Urothelium cell line (cell line): ENCODE results near the gene UFD1.
A peak's percentile ranks its signal among the peaks of the same experiment; 100 is the strongest.

Experiments
- DNase-seq: peaks from one replicate; pipeline ENCODE4 v3.0.0; 2011; ENCODE audit warnings: low spot score, mixed read lengths
- FAIRE-seq: peaks from 2 replicates; lab custom pipeline; 2011; peaks lifted over from hg19 to GRCh38; lab: Jason Lieb, UNC

The UFD1 gene

DNA sequence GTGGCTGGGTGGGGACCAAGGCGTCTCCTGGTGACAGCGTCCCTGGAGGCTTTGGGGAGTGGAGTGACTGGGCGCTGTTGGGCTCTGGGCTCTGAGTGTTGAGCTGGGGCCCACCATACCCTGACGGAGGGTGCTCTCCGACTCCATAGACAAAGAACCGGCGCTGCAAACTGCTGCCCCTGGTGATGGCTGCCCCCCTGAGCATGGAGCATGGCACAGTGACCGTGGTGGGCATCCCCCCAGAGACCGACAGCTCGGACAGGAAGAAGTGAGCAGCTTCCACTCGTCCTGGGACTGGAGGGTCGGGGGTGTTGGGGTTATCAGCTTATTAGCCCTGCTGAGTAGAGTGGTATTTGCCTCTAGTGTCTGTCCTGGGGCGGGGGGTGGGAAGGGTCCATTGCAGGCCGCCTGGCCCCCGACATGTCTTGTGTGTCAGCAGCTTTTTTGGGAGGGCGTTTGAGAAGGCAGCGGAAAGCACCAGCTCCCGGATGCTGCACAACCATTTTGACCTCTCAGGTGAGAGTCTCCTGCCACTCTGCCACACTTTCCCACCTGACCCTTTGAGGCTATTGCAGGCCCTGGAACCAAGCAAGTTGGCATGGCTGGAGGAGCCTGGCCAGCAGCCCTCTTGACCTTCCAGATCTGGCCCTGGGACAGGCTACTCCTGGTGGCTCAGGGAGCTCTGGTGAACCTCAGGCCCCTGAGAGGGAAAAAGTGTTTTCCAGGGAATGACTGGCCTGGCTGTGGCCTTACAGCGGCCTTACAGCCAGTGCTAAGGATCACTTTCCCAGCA lies 37.6 kb upstream of the UFD1 start:
- DNase-seq (no peak), FAIRE-seq (no peak)

DNA sequence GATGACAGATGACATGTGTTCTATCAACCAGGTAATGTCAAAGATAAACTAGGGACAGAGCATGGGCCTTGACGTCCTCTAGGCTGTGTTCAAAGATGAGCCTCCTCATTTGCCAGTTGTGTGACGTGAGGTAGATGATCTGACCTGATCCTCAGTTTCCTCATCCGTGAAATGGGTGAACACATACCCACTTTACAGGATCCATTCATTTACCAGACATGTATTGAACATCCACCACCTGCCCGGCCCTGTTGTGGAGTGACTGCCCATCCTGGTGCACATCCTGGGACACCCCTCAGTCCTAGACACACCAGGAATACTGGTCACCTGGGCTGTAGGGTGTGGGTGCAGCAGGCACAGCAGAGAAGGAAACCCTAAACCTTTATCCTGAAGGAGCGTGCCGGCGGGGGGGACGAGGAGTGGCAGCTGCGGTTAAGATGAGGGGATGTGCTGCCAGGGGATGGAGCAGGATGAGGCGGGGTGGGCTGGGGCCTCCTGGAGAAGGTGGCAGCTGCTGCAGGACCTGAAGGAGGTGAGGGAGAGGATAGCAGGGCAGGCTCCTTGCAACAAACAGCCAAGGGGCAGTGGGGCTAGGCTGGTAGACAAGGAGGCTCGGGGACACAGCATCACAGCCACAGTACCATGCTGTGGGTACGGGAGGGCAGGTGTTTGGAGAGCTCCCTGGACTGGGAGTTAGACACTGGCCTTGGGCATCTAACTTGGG lies 36.8 kb upstream of the UFD1 start:
- FAIRE-seq: peak; percentile 73
- DNase-seq: no peak

DNA sequence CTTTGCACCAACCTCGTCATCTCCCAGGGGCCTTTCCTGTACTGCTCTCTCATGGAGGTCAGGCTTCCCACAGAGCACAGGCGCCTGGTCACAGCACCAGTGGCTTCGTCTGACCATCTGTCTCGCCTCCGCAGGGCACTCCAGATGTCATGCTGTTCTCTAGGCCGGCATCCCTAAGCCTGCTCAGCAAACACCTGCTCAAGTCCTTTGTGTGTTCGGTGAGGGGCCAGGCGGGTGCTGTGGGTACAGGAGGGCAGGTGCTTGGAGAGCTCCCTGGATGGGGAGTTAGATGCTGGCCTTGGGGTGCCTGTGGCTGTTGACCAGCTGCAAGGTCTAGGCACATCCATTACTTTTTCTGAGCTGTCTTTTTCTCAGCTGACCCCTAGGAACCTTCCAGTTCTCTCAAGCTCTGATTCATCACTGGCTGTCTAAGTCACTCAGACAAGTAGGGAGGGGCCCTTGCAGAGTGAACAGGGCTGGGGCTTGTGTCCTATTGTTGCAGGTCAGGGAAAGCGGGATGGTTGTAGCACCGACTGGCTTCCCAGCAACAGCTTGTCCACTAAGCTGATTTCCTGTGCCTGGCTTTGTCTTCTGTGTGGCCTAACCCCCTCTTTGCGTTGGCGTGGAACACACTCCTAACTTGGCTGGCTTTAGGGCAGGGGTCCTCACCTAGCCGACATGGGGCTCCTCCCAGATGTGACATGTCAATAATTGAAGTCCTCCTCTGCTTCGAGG lies 36.0 kb upstream of the UFD1 start:
- DNase-seq: peak; percentile 3
- no peak for FAIRE-seq

DNA sequence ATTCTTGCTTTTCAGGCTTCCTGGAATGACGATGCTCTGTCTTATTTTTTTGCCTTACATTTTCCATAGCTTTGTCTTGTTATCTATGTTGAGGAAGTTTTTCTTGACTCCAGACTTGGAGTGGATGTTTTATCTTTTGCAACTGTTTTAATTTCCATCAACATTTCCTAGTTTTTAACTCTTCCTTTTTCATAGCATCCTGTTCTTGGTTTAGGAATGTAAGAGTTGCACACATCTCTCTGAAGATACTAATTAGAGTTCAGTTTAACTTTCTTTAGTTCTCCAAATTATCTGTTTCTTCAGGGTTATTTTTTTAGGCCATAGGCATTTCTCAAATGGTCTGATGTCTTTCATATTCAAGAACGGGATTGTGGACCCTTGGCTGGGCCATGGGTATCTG lies 34.8 kb upstream of the UFD1 start:
- no peak for DNase-seq
- no peak for FAIRE-seq

DNA sequence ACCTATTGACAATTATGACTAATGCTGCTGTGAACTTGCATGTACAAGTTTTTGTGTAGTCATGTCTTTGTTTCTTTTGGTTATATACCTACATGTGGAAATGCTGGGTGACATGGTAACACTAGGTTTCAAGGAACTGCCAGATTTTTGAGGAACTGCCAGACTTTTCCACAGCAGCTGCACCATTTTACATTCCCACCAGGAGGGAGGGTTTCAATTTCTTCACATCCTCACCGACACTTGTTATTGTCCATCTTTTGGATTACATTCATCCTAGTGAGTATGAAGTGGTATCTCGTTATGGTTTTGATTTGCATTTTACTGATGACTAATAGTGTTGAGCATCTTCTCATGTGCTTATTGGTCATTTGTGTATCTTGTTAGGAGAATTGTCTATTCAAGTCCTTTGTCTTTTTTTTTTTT lies 31.9 kb upstream of the UFD1 start:
- FAIRE-seq (peak; percentile 50), DNase-seq (no peak)

DNA sequence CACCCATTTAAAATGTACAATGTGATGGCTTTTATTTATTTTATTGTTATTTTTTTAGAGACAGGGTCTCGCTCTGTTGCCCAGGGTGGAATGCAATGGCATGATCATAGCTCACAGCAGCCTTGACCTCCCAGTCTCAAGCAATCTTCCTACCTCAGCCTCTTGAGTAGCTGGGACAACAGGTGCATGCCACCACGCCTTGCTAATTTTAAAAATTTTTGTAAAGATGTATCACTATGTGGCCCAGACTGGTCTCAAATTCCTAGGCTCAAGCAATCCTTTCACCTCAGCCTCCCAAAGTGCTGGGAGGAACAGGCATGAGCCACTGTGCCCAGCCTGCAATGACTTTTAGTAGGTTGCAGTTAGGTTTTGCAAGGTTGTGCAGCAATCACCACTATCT lies 30.9 kb upstream of the UFD1 start:
- no peak for DNase-seq
- no peak for FAIRE-seq

DNA sequence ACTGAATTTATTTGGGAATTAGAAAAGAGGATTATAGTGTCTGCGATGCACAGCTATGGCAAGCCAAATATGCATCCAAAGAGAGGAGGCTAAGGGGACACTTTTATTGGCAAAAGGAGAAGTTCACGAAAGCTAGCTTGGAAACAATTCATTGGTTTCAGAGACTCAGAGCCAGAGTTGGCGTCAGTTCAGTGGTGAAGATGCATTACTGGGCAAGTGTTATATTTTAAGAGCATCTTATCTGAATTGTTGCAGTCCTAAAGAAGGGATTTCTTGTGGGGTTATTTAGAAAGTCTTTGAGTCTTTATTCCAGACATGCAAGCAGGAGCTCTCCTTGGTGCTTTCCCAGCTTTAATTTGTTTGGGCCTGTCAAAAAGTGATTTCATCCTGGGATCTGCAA lies 30.2 kb upstream of the UFD1 start:
- FAIRE-seq: peak; percentile 46
- DNase-seq: no peak

DNA sequence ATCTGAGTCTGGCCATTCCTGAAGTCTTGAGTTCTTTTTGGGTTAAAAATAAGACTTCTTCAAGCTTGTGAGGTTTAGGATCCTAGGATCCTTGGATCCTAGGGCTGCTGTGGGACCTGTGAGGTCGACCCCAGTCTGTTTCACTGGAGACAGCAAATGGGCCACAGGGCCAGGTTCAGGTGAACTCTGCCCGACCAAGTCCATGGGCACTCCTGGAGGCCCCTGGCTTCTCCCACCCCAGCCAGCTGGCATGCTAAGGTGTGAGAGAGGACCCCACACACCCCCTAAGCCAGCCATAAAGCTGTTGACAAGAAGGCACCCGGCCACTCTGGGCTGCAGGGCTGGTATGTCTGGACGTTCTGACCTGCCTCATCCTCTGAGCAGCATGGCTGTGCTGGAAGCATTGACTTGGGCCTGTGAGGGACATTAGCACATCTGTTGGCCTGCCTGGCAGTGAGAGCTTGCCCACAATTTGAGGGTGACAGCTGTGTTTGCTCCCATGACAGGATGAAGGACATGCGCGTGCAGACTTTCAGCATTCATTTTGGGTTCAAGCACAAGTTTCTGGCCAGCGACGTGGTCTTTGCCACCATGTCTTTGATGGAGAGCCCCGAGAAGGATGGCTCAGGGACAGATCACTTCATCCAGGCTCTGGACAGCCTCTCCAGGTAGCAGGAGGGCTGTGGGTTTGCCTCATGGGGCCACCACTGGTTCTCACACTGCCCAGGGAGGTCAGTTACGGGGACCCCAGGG lies 29.2 kb upstream of the UFD1 start:
- FAIRE-seq: peak; percentile 48

DNA sequence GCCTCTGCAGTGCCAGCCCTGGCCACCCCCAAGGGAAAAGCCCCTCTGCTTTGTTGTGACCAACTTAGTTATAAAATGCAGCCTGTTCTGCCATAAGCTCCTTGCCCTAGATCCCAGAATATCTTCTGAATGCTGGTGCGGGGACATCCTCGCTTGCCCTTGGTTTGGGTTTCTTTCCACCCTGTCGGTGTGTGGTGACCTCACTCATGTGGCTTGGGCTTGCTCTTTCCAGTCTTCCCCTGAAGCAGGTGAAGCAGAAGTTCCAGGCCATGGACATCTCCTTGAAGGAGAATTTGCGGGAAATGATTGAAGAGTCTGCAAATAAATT lies 28.5 kb upstream of the UFD1 start:
- no peak for FAIRE-seq
- DNase-seq: no peak

More for the DNA sequence above, 29.2 kb upstream of the UFD1 start:
- DNase-seq: no peak

DNA sequence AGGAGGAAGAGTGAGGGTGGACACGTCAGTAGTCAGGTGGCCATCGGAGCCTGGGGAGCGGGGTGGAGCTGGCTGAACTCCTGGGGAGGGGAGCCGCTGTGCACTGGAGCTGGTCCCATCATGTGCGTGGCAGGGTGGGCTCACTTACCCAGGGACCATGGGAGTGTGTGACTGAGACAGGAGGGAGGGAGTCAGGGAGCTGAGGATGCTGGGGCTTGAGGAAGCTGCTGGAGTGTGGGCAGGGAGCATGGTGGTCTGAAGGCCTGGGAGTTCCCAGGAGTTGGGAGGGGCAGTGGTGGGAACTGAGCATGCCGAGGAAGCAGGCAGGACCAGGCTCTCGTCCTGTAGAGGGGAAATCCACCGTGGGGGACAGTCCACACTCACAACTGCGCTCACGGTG lies 27.2 kb upstream of the UFD1 start:
- DNase-seq: no peak
- no peak for FAIRE-seq

DNA sequence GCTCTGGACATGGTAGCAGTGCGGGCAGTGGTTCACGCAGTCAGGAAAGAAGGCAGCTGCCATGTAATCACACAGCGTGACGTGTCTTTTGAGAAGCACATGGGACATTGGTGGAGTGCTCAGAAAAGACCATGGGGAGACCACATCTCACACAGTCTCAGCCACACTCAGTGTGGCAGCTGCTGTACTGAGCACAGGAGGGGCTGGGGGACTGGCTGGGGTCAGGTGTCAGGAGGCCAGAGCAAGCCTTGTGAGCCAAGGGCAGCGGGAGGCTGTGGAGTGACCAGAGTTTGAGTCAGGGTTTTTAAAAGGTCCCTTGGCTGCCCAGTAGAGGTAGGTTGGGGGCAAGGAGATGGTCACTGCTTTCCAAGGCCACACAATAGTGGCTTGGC lies 26.7 kb upstream of the UFD1 start:
- DNase-seq (no peak), FAIRE-seq (no peak)

DNA sequence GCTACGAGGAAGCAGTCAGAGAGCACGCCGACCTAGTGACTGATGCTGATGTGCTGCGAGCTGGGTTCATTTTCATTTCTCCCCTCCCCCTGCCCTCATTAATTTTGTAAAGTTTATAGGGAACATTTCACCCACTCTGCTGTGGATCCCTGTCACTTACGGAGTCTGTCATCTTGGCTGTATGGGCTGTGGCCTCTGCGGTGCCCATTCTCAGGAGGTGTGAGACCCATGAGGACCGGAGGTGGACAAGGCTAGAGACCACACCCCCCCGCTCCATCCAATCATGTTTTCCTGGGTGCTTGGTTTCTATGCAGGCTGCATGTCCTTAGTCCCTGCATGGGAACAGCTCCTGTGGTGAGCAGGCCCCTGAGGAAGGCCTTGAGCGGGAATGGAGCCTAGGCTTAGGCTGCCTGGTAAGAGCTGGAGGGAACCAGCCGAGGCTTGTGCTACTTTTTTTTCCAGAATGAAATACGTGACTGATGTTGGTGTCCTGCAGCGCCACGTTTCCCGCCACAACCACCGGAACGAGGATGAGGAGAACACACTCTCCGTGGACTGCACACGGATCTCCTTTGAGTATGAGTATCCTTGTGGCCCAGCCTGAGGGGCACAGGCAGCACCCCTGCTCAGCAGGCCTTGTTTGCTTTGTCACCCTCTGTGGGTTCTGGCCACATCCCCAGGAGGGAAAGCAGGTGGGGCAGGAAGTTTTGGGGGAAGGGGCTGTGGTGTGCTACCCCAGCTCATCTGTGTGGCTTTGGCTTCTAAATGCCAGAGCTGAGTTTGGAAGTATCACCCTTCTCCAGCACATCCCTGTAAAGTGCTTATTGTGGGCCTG lies 26.1 kb upstream of the UFD1 start:
- FAIRE-seq: peak; percentile 58
- DNase-seq: no peak

DNA sequence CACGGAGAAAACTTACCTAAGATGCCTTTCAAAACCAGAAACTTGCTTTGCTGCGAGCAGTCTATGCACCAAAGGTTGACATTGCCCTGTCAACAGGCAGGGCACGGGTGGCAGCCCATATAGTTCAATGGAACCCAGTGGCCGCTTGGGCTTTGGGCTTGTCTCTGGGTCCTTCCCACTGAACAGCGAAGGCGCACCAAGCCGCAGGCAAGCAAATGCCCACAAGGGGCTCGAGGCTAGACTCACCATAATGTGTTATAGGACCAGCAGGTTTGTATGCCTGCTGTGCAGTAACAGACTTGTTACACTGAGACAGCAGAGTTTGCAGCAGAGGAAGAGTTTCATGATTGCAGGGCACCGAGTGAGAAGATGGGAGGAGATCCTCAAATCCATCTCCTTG lies 24.9 kb upstream of the UFD1 start:
- DNase-seq (no peak), FAIRE-seq (peak; percentile 76)

DNA sequence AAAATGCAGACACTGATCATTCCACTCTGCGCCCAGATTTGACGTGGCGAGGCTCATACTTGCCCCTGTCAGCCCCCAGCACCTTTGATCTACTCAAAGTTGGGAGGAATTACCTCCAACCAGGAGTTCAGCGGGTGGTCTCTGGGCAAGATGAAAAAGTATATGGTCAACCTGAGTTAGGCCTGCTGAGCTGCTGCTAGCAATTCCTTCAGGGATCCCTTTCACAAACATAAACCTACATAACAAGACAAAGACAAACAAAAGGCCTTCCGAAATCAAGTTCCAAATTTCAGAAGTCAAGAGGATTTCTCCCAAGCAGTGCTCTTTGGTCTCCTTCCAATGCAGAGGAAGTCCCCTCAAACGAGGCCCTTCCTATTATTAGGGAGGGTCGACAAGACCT lies 24.4 kb upstream of the UFD1 start:
- DNase-seq (no peak), FAIRE-seq (no peak)

DNA sequence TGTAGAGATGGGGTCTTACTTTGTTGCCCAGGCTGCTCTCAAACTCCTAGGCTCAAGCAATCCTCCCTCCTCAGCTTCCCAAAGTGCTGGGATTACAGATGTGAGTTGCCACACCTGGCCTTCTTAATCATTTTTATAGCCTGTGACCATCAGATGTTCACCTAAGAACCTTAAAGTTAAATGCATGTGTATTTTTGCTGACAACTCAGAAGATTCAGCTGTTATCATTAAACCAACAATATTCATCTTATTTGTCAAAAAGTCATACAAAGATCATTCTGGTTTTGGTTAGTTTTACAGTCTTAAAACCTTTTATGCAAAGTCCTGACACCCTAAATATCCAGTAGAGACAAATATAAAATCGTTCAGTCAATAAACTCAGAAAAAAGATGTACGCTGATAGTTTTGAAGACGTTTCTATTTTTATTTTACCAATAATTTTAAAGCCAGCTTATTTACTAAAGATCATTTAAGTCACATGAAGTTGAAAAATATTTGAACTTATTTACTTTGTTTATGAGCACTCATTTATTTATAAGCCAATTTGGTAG lies 23.0 kb upstream of the UFD1 start:
- DNase-seq: no peak
- FAIRE-seq: no peak

DNA sequence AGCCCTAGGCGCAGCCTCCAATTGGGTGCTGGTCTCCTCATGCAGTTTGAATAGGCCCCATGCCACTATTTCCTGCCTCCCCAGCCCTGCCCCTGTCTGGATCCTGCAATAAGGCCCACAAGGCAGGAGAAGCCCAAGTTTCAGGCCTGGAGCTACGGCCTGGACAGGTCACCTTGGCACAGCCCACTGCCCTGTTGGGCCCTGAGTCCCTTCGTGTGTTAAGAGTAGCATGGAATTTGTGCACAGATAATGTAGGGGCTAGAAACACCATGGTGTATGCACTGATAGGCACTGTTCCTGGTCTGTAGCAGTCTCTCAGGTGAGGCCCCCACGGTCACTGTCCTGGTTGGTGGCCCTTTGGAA lies 20.9 kb upstream of the UFD1 start:
- FAIRE-seq (no peak), DNase-seq (no peak)

DNA sequence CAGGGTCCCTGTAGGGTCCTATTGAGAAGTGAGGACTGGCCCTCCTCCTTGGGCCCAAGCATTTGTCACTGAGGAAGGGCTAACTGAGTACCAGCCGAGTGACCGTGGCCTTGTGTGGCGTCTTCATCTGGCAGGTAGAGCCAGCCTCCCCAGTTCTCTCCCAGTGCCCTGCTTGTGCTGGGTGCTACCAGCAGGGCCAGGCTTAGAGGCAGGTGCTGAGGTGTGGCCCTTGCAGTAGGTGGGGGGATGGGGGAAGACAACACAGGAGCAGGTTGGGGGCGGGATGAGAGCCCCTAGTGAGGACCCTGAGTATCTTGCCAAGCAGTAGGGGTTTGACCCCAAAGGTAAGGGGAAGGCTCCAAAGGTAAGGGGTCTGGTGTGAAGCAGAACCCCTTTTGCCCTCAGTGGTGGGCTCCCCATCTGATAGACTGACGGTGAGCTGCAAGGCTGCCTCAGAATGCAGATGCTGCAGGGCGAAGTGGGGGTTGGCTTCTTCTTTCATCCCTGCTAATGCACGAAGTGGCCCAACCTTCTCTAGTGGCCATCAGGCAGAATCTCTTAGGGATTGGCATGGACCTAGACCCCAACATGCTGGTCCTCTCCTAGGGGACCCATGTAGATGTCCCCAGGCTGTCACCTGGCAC lies 20.4 kb upstream of the UFD1 start:
- peak; percentile 37 for FAIRE-seq

DNA sequence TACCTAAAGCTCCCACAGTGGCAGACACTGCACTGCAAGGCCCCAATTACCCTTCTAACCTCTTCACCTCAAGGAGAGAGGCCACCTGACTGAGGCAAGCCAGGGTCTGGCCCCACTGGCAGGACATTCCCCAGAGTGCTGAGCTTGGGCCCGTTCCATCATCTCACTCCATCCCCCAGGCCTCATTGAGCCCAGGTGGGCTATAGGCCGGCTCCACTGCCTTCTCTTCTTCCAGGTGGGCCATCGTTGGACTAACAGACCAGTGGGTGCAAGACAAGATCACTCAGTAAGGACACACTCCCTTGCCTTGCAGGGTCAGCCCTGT lies 19.8 kb upstream of the UFD1 start:
- DNase-seq (no peak), FAIRE-seq (peak; percentile 17)

More for the DNA sequence above, 20.4 kb upstream of the UFD1 start:
- no peak for DNase-seq

DNA sequence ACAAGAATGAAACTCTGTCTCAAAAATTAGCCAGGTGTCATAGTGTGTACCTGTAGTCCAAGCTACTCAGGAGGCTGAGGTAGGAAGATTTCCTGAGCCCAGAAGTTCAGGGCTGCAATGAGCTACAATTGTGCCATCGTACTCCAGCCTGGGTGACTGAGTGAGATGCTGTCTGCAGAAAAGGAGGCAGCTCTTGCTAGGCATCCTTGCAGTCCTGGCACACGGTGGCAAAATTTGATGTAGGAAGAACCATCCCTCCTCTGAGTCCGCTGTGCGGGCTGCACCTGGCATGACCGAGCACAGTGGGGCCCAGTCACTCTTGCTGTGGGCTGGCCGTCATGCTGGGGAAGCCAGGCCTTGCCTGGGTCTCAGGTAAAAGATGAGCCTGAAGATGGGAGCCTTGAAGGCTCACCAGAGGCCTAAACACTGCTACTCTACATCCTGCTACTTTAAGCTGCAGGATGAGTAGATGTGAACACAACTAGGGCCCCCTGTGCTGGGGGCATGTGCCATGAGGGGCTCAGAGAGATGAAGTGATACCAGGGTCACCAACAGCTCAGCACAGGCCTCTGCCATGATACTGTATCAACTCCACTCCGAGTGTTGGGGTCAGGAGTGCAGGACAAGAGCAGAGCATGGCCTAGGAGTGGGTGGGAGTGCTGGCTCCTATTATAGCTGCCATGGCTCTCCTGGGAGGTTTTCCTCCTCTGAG lies 19.3 kb upstream of the UFD1 start:
- FAIRE-seq: peak; percentile 9
- DNase-seq: no peak
